HepG2 (cell line): ENCODE data around the gene C11orf24. TPM values are rescaled to one million over a fixed set of nuclear protein-coding genes. Genes with fewer than 3 reads are reported as not detected.

Experiments used
- DZIP1 ChIP-seq: sonication (generic); formaldehyde crosslinking; IDR thresholded peaks from 2 replicates; pipeline ENCODE4 v1.5.0; 2020; ENCODE audit warnings: mild to moderate bottlenecking, missing genetic modification reagents
- EHMT2 ChIP-seq: fragments of 200-600 bp; sonication (generic); IDR thresholded peaks from 2 replicates; pipeline ENCODE4 v1.7.0; 2017; ENCODE audit warnings: antibody characterized with exemption, low read depth, low read length, borderline replicate concordance
- GATA4 ChIP-seq: sonication (generic); IDR thresholded peaks from 2 replicates; pipeline ENCODE4 v1.6.1; 2016; ENCODE audit warnings: antibody characterized with exemption, low read depth, borderline replicate concordance
- MLX ChIP-seq: IDR thresholded peaks from 2 replicates; pipeline ENCODE4 v1.6.1; 2016
- MYPOP ChIP-seq: sonication (generic); formaldehyde crosslinking; IDR thresholded peaks from 2 replicates; pipeline ENCODE4 v1.8.1; 2023; ENCODE audit warnings: mild to moderate bottlenecking, moderate library complexity, missing genetic modification reagents
- SMC3 ChIP-seq: IDR thresholded peaks from 2 replicates; pipeline ENCODE4 v1.6.1; 2011; ENCODE audit warnings: low read length, improper control_type of control experiment
- SPEN ChIP-seq: sonication (generic); formaldehyde crosslinking; IDR thresholded peaks from 2 replicates; pipeline ENCODE4 v1.5.1; 2020; ENCODE audit warnings: low read depth, mild to moderate bottlenecking, missing genetic modification reagents
- ZFP36L1 ChIP-seq: sonication (generic); formaldehyde crosslinking; IDR thresholded peaks from 2 replicates; pipeline ENCODE4 v1.8.0; 2022; ENCODE audit warnings: mild to moderate bottlenecking, missing genetic modification reagents, moderate library complexity
- ZNF232 ChIP-seq: sonication (generic); formaldehyde crosslinking; IDR thresholded peaks from 2 replicates; pipeline ENCODE4 v1.4.0; 2020; ENCODE audit warnings: missing genetic modification reagents, borderline replicate concordance
- ZNF234 ChIP-seq: sonication (generic); formaldehyde crosslinking; conservative IDR thresholded peaks from 2 replicates; pipeline ENCODE4 v1.5.1; 2020; ENCODE audit warnings: mild to moderate bottlenecking, missing genetic modification reagents
- ZNF44 ChIP-seq: sonication (generic); formaldehyde crosslinking; IDR thresholded peaks from 2 replicates; pipeline ENCODE4 v1.5.1; 2020; ENCODE audit warnings: mild to moderate bottlenecking, missing genetic modification reagents
- ZNF639 ChIP-seq: conservative IDR thresholded peaks from 2 replicates; pipeline ENCODE4 v1.6.1; 2018; ENCODE audit warnings: missing genetic modification reagents
- ZNF883 ChIP-seq: sonication (generic); formaldehyde crosslinking; IDR thresholded peaks from 2 replicates; pipeline ENCODE4 v1.5.1; 2020; ENCODE audit warnings: mild to moderate bottlenecking, missing genetic modification reagents; ENCODE audit errors: not compliant biosample characterization
- polyA plus RNA-seq, 8 experiments: library from polyadenylated mRNA; depleted of rRNA in 3 of 8; stranded (reverse) in 7 of 8; unstranded in 1 of 8; fragments of >200 nt; fragmentation: Illumina TruSeq in 4 of 8; extraction: Trizol in 4 of 8; gene quantifications; 2 replicates each; pipeline versions ENCODE4 v1.2.1 to v1.2.3, GENCODE V29; 2011 to 2016; ENCODE audit warnings: low read depth in 4 of 8, missing spikeins in 1 of 8, mixed read lengths in 1 of 8; ENCODE audit not compliant: insufficient read depth in 1 of 8
- total RNA-seq, 5 experiments: library from RNA; depleted of rRNA; stranded (reverse); fragments of >200 nt; fragmentation: Illumina TruSeq; extraction: Trizol; gene quantifications; 2 replicates each; pipeline ENCODE4 v1.2.3, GENCODE V29; 2016; ENCODE audit warnings: low read depth in 1 of 5
- TF ChIP-seq, protein P1 (sequence below): sonication (generic); formaldehyde crosslinking; IDR thresholded peaks from 2 replicates; pipeline ENCODE4 v1.9.0; 2021; ENCODE audit warnings: mild to moderate bottlenecking, missing genetic modification reagents
- TF ChIP-seq, protein P2 (sequence below): sonication (generic); formaldehyde crosslinking; IDR thresholded peaks from 2 replicates; pipeline ENCODE4 v1.4.0; 2020; ENCODE audit warnings: low read depth, mild to moderate bottlenecking, missing genetic modification reagents

The C11orf24 gene
- total and polyA plus RNA-seq, 2 of the 13 experiments (the other 11 are each of a cell fraction or from before 2014, with no cell fraction given), result 52.9 to 55.5 TPM

DNA sequence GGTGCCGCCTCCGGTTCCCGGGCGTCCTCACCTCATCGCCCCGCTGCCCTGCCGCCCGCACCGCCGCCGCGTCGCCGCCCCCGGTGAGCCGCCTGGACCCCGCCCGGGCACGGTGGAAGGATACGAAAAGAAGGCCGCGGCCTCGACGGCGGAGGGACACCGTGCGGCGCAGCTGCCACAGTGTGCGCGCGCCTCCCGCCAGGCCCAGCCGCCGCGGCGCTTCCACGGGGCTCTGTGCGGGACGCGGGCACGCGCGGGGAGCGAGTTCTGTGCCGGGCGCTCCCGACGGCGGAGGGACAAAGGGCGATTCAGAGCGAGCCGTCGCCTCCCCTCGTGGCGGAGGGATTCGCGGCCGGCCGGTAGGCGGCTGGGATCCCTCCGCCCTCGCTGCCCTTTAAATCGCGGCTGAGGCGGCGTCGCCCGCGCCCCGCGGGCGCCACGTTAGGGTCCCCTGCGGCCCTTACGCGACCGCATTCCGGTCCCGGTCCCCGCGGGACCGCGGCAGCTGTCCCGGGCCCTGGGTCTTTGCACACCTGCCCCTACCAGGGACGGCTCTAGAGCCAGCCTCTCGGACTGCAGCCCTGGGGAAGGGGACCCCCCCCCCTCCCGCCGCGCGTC lies 58.1 kb downstream of the C11orf24 start (continued):
- TF ChIP-seq ZNF639 (CRISPR knock-in tag) (peak; percentile 98), ZNF883 (CRISPR knock-in tag) (no peak), ZNF232 (CRISPR knock-in tag) (peak; percentile 65; the same call in 1 of the 2 replicates), MYPOP (CRISPR knock-in tag) (no peak), ZNF44 (CRISPR knock-in tag) (no peak), DZIP1 (CRISPR knock-in tag) (no peak), EHMT2 (no peak), SMC3 (no peak), ZNF234 (CRISPR knock-in tag) (no peak), ZFP36L1 (no peak), MLX (CRISPR knock-in tag) (no peak), GATA4 (peak; percentile 73), SPEN (peak; percentile 67)
- TF ChIP-seq, protein P1, sequence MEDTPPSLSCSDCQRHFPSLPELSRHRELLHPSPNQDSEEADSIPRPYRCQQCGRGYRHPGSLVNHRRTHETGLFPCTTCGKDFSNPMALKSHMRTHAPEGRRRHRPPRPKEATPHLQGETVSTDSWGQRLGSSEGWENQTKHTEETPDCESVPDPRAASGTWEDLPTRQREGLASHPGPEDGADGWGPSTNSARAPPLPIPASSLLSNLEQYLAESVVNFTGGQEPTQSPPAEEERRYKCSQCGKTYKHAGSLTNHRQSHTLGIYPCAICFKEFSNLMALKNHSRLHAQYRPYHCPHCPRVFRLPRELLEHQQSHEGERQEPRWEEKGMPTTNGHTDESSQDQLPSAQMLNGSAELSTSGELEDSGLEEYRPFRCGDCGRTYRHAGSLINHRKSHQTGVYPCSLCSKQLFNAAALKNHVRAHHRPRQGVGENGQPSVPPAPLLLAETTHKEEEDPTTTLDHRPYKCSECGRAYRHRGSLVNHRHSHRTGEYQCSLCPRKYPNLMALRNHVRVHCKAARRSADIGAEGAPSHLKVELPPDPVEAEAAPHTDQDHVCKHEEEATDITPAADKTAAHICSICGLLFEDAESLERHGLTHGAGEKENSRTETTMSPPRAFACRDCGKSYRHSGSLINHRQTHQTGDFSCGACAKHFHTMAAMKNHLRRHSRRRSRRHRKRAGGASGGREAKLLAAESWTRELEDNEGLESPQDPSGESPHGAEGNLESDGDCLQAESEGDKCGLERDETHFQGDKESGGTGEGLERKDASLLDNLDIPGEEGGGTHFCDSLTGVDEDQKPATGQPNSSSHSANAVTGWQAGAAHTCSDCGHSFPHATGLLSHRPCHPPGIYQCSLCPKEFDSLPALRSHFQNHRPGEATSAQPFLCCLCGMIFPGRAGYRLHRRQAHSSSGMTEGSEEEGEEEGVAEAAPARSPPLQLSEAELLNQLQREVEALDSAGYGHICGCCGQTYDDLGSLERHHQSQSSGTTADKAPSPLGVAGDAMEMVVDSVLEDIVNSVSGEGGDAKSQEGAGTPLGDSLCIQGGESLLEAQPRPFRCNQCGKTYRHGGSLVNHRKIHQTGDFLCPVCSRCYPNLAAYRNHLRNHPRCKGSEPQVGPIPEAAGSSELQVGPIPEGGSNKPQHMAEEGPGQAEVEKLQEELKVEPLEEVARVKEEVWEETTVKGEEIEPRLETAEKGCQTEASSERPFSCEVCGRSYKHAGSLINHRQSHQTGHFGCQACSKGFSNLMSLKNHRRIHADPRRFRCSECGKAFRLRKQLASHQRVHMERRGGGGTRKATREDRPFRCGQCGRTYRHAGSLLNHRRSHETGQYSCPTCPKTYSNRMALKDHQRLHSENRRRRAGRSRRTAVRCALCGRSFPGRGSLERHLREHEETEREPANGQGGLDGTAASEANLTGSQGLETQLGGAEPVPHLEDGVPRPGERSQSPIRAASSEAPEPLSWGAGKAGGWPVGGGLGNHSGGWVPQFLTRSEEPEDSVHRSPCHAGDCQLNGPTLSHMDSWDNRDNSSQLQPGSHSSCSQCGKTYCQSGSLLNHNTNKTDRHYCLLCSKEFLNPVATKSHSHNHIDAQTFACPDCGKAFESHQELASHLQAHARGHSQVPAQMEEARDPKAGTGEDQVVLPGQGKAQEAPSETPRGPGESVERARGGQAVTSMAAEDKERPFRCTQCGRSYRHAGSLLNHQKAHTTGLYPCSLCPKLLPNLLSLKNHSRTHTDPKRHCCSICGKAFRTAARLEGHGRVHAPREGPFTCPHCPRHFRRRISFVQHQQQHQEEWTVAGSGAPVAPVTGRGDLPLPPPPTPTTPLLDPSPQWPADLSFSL (CRISPR knock-in tag), result no peak
- TF ChIP-seq, protein P2, sequence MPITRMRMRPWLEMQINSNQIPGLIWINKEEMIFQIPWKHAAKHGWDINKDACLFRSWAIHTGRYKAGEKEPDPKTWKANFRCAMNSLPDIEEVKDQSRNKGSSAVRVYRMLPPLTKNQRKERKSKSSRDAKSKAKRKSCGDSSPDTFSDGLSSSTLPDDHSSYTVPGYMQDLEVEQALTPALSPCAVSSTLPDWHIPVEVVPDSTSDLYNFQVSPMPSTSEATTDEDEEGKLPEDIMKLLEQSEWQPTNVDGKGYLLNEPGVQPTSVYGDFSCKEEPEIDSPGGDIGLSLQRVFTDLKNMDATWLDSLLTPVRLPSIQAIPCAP (CRISPR knock-in tag), result no peak
